HFF-Myc (cell line): ENCODE data around the gene RBM4.
A peak's percentile ranks its signal among the peaks of the same experiment; 100 is the strongest.

Experiments used
- DNase-seq: peaks from one replicate; pipeline ENCODE4 v3.0.0-alpha.2; 2011; ENCODE audit warnings: low read depth; ENCODE audit errors: extremely low read depth
- H3K4me3 ChIP-seq: replicated peaks from 2 replicates; pipeline ENCODE4 v1.5.1; 2011; ENCODE audit warnings: low read depth, mild to moderate bottlenecking, control low read depth, low read length
- TF ChIP-seq, protein P1 (sequence below): IDR thresholded peaks from 2 replicates; pipeline ENCODE4 v1.5.1; 2012; ENCODE audit warnings: mild to moderate bottlenecking, low read depth, low read length, control low read depth; ENCODE audit errors: missing control alignments

Gene RBM4

DNA sequence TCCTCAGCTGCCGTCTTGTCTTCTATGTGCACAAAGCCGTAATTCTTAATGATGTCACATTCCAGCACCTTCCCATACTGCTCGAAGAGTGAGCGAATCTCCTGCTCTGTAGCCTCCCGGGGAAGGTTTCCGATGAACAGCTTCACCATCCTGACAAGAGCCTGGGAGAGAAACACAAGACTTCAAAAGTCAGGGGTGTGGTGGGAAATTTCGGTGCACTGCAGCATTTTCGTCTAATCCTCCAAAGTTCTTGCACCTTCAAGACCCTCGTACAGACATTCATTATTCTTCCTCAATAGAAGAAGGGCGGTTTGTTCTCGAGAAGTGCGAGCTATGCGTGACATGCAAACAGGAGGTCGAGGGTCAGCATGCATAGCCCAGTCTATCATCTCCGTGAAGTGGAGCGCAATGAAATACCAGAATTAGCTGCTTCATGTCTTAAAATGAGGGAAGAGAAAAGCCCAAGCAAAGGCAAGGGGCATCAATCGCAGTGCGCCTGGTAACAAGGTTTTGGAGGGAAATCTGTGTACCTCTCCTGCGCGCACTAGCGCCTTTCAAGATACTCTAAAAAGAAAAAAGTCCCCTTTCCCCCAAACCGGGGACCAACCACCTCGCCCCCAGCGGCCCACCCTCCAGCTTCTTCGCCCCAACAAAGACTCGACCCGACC lies 38.6 kb downstream of the RBM4 start:
- peak overlapping the region; percentile 58 for H3K4me3 ChIP-seq
- TF ChIP-seq, protein P1, sequence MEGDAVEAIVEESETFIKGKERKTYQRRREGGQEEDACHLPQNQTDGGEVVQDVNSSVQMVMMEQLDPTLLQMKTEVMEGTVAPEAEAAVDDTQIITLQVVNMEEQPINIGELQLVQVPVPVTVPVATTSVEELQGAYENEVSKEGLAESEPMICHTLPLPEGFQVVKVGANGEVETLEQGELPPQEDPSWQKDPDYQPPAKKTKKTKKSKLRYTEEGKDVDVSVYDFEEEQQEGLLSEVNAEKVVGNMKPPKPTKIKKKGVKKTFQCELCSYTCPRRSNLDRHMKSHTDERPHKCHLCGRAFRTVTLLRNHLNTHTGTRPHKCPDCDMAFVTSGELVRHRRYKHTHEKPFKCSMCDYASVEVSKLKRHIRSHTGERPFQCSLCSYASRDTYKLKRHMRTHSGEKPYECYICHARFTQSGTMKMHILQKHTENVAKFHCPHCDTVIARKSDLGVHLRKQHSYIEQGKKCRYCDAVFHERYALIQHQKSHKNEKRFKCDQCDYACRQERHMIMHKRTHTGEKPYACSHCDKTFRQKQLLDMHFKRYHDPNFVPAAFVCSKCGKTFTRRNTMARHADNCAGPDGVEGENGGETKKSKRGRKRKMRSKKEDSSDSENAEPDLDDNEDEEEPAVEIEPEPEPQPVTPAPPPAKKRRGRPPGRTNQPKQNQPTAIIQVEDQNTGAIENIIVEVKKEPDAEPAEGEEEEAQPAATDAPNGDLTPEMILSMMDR = no peak
- no peak for DNase-seq

DNA sequence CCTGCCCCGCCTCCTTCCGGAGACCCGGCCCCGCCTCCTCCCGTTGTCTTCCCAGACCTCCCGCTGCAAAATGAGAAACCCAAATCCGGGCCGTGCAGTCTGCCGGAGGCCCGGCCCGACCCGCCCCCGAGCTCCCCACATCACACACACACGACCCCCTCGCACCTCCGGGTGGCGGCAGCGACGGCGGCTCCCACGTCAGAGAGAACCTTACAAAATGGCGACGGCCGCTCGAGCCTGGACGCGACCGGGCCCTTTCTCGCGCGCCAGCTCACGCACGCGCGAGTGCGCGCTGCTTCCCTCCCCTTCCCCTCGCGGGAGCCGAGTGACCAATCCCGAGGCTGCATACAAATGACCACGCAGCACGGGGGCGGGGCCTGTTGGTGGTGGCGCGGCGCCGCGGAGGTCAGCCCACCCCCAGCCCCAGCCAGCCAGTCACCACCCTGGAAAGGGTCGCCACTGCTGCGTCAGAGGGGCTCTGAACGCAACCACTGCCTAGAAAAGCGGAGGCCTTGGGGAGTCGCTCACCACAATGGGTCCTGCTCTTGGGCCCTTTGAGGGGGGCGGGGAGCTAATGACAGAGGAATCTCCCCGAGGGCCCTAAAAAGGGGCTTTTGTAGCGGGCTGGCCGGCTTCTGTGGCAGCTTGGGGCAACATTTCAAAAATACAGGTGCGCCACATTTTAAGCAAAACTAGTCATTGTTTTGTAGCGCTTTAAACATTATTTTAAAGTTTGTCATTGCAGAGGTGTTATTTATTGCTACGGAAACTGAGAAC lies 39.3 kb downstream of the RBM4 start, which contains the start of gene RBM4B:
RBM4B (minus strand) TSS at position 289 of the 777 bp plus-strand sequence. CDS start 808 bp downstream, outside the sequence.
- TF ChIP-seq, protein P1 = no peak
- DNase-seq = peak; percentile 65
- H3K4me3 ChIP-seq = peak within 1 kb of the TSS; percentile 58

DNA sequence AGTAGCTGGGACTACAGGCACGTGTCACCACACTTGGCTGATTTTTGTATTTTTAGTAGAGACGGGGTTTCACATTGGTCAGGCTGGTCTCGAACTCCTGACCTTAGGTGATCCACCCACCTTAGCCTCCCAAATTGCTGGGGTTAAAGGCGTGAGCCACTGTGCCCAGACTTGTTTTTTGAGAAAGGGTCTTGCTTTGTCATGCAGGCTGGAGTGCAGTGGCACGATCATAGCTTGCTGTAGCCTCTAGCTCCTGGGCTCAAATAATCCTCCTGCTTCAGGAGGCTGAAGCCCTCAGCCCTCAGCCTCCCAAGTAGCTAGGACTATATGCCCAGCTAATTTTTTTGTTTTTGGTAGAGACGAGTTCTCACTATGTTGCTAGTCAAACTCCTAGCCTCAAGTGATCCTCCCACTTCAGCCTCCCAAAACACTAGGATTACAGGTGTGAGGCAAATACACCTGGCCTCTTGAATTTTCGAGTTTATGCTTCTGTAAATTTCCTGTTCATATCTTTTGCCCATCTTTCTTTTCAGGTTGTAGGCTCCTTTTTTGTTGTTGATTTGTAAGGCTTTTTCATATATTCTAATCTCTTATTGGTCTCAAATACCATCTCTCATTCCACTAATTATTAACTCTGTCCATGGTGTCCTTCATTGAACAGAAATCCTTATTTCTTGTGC lies 42.6 kb downstream of the RBM4 start:
- no peak overlapping the region for H3K4me3 ChIP-seq
- TF ChIP-seq, protein P1 = no peak
- no peak for DNase-seq

DNA sequence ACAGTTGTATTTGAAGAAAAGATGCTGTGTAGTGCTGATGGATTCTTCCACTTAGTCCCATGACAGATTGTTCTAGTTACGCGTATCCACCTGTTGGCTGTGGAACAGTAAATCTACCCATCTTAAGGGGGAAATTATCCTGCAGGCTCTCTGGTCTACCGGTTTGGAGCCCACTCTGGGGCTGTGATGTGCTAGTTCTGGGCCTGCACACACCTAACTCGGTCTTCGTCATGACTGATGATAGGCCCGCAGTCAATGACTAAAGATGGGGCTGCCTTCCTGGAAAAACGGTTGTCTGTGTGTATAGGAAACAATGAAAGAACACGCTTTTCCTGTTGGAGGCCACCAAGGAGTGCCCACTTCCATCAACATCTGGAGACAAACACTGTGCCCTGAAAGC lies 45.4 kb downstream of the RBM4 start:
- TF ChIP-seq, protein P1 = no peak
- no peak for DNase-seq
- H3K4me3 ChIP-seq = no peak overlapping the region

DNA sequence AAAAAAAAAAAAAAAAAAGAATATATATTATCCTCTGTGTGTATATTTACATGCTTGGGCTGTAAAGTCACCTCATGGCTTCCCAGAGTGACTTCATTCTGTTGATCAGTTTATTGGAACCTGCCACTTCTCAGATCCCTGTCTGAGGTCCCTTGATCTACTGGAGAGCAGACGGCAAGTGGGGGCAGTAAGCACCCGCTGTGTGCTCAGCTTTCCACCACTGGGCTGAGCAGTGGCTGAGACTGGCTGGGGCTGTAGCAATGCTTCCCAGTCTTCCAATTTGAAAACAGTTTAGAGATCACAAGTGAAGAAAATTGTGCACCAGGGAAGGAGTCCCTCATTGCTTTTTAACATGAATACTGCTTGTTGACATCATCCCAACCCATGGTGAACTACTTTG lies 46.1 kb downstream of the RBM4 start:
- TF ChIP-seq, protein P1 = no peak
- H3K4me3 ChIP-seq = no peak overlapping the region
- DNase-seq = no peak

DNA sequence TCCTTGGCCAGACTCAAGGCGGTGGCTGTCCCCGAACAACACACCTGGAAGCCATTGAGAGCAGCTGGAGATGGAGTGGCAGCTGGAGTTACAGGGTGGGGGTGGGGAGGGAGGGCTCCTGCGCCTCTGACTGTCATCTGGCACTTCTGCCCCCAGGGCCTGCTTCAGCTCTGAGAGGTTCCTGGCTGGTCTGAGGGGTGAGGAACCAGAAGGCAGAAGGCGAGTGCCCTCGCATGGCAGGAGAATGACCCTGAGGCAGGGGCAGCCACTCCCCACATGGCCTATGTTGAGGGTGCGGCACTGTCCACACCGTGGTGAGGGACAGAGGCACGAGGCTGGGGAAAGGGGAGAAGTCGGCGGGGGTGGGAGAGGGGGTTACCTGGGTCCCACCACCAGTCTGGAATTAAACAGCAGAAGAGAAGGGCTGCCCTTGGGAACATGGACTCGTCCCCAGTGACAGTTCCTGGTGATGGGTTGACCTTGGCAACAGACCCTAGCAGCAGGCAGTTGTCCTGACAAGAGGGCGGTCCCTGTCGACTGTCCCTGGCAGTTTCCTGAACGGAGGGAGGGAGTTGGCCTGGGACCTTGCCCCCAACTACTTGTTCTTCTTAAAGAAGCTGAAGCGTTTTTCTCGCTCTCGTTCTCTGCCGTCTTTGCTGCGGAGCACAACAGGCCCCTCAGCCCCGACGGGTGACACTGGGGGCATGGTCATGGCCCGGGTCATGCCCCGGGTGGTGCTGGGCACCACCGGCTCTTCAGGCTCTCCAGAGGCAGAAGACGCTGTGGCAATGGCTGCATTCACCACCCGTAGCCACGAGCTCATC lies 47.0 kb downstream of the RBM4 start:
- no peak for DNase-seq
- H3K4me3 ChIP-seq = no peak overlapping the region
- TF ChIP-seq, protein P1 = no peak
